HepG2 (cell line): ENCODE results near the gene MRPL48. TPM values are rescaled to one million over a fixed set of nuclear protein-coding genes. Genes with fewer than 3 reads are reported as not detected.

Source experiments
- BRD4 ChIP-seq: sonication (generic); formaldehyde crosslinking; IDR thresholded peaks from 2 replicates; pipeline ENCODE4 v1.4.0; 2020; ENCODE audit warnings: missing genetic modification reagents
- CAMTA2 ChIP-seq: sonication (generic); formaldehyde crosslinking; IDR thresholded peaks from 2 replicates; pipeline ENCODE4 v1.4.0; 2020; ENCODE audit warnings: mild to moderate bottlenecking, missing genetic modification reagents, borderline replicate concordance
- CHD2 ChIP-seq: IDR thresholded peaks from 2 replicates; pipeline ENCODE4 v1.6.1; 2011; ENCODE audit warnings: low read depth, low read length, improper control_type of control experiment
- FIP1L1 ChIP-seq: fragments of 200-400 bp; formaldehyde crosslinking; IDR thresholded peaks from 2 replicates; pipeline ENCODE4 v1.6.1; 2018; ENCODE audit warnings: low read depth, mild to moderate bottlenecking, low read length, moderate library complexity, borderline replicate concordance; ENCODE audit not compliant: insufficient read depth
- HMG20A ChIP-seq: IDR thresholded peaks from 2 replicates; pipeline ENCODE4 v1.6.1; 2016; ENCODE audit warnings: borderline replicate concordance
- HNRNPL ChIP-seq: fragments of 200-400 bp; formaldehyde crosslinking; IDR thresholded peaks from 2 replicates; pipeline ENCODE4 v1.6.1; 2017; ENCODE audit warnings: mild to moderate bottlenecking, low read depth, low read length
- KAT2B ChIP-seq: fragments of 150-350 bp; IDR thresholded peaks from 2 replicates; pipeline ENCODE4 v1.6.1; 2014; ENCODE audit warnings: low read depth, low read length, borderline replicate concordance
- NFIB ChIP-seq: sonication (generic); formaldehyde crosslinking; IDR thresholded peaks from 2 replicates; pipeline ENCODE4 v1.9.0; 2021; ENCODE audit warnings: missing genetic modification reagents, mild to moderate bottlenecking, borderline replicate concordance
- REPIN1 ChIP-seq: sonication (generic); formaldehyde crosslinking; IDR thresholded peaks from 2 replicates; pipeline ENCODE4 v1.8.0; 2022; ENCODE audit warnings: missing genetic modification reagents, low read depth, mild to moderate bottlenecking, borderline replicate concordance
- SETDB1 ChIP-seq: sonication (generic); formaldehyde crosslinking; IDR thresholded peaks from 2 replicates; pipeline ENCODE4 v1.5.1; 2020; ENCODE audit warnings: missing genetic modification reagents, mild to moderate bottlenecking, borderline replicate concordance
- SIN3A ChIP-seq: IDR thresholded peaks from 2 replicates; pipeline ENCODE4 v1.6.1; 2011; ENCODE audit warnings: low read depth, mild to moderate bottlenecking, control low read depth, low read length, borderline replicate concordance
- SP2 ChIP-seq: sonication (generic); formaldehyde crosslinking; IDR thresholded peaks from 2 replicates; pipeline ENCODE4 v1.5.1; 2020; ENCODE audit warnings: mild to moderate bottlenecking, missing genetic modification reagents
- TMF1 ChIP-seq: sonication (generic); formaldehyde crosslinking; IDR thresholded peaks from 2 replicates; pipeline ENCODE4 v1.8.1; 2022; ENCODE audit warnings: low read depth, missing genetic modification reagents
- ZC3H13 ChIP-seq: sonication (generic); formaldehyde crosslinking; IDR thresholded peaks from 2 replicates; pipeline ENCODE4 v1.8.1; 2023; ENCODE audit warnings: mild to moderate bottlenecking, missing genetic modification reagents, moderate library complexity
- ZC3H4 ChIP-seq: sonication (generic); formaldehyde crosslinking; IDR thresholded peaks from 2 replicates; pipeline ENCODE4 v1.4.0; 2020; ENCODE audit warnings: missing genetic modification reagents, borderline replicate concordance
- ZFY ChIP-seq: sonication (generic); formaldehyde crosslinking; IDR thresholded peaks from 2 replicates; pipeline ENCODE4 v1.4.0; 2020; ENCODE audit warnings: missing genetic modification reagents
- ZNF207 ChIP-seq: fragments of 450-650 bp; IDR thresholded peaks from 2 replicates; pipeline ENCODE4 v1.6.1; 2016; ENCODE audit warnings: antibody characterized with exemption, borderline replicate concordance
- ZNF33B ChIP-seq: sonication (generic); formaldehyde crosslinking; IDR thresholded peaks from 2 replicates; pipeline ENCODE4 v1.5.1; 2020; ENCODE audit warnings: mild to moderate bottlenecking, missing genetic modification reagents
- ZNF605 ChIP-seq: sonication (generic); formaldehyde crosslinking; IDR thresholded peaks from 2 replicates; pipeline ENCODE4 v1.8.0; 2022; ENCODE audit warnings: mild to moderate bottlenecking, missing genetic modification reagents
- ZNF615 ChIP-seq: sonication (generic); formaldehyde crosslinking; IDR thresholded peaks from 2 replicates; pipeline ENCODE4 v1.5.0; 2020; ENCODE audit warnings: mild to moderate bottlenecking, missing genetic modification reagents, borderline replicate concordance
- ZNF768 ChIP-seq: sonication (generic); formaldehyde crosslinking; IDR thresholded peaks from 2 replicates; pipeline ENCODE4 v1.4.0; 2020; ENCODE audit warnings: missing genetic modification reagents
- polyA plus RNA-seq, 8 experiments: library from polyadenylated mRNA; depleted of rRNA in 3 of 8; stranded (reverse) in 7 of 8; unstranded in 1 of 8; fragments of >200 nt; fragmentation: Illumina TruSeq in 4 of 8; extraction: Trizol in 4 of 8; gene quantifications; 2 replicates each; pipeline versions ENCODE4 v1.2.1 to v1.2.3, GENCODE V29; 2011 to 2016; ENCODE audit warnings: low read depth in 4 of 8, missing spikeins in 1 of 8, mixed read lengths in 1 of 8; ENCODE audit not compliant: insufficient read depth in 1 of 8
- total RNA-seq, 5 experiments: library from RNA; depleted of rRNA; stranded (reverse); fragments of >200 nt; fragmentation: Illumina TruSeq; extraction: Trizol; gene quantifications; 2 replicates each; pipeline ENCODE4 v1.2.3, GENCODE V29; 2016; ENCODE audit warnings: low read depth in 1 of 5
- TF ChIP-seq, protein P1 (sequence below): sonication (generic); formaldehyde crosslinking; IDR thresholded peaks from 2 replicates; pipeline ENCODE4 v1.8.1; 2023; ENCODE audit warnings: mild to moderate bottlenecking, inconsistent platforms, moderate library complexity, missing genetic modification reagents, borderline replicate concordance
- TF ChIP-seq, protein P2 (sequence below): sonication (generic); formaldehyde crosslinking; IDR thresholded peaks from 2 replicates; pipeline ENCODE4 v1.4.0; 2020; ENCODE audit warnings: missing genetic modification reagents

The MRPL48 gene
- total and polyA plus RNA-seq, 2 of the 13 experiments (the other 11 are each of a cell fraction or from before 2014, with no cell fraction given) = 61.2 to 67.9 TPM

DNA sequence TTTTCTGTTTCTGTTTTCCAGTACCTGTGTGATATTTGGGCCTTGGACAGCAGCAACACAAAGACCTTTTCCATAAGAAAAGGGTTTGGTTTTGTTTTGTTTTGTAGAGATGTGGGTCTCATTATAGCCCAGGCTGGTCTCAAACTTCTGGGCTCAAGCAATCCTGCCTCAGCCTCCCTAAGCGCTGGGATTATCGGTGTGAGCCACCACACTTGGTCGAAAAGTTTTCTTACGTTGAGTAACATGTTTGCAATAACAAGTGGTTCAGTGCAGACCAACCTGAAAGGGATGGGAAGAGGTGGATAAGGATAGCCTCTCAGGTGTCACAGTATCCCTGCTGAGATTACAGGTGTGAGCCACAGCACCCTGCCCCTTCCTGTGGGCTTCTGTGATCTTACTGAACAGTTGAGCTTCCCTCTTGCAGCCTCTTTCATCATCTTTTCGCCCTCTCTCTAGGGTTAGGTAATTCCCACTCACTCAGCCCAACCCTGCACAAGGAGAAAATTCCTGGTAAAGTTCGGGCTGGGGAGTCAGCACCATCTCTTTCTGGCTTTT, 3.5 kb upstream of the MRPL48 start (continued):
- TF ChIP-seq, protein P1, sequence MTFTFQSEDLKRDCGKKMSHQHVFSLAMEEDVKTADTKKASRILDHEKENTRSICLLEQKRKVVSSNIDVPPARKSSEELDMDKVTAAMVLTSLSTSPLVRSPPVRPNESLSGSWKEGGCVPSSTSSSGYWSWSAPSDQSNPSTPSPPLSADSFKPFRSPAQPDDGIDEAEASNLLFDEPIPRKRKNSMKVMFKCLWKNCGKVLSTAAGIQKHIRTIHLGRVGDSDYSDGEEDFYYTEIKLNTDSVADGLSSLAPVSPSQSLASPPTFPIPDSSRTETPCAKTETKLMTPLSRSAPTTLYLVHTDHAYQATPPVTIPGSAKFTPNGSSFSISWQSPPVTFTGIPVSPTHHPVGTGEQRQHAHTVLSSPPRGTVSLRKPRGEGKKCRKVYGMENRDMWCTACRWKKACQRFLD = no peak
- TF ChIP-seq ZNF605 = no peak
- TF ChIP-seq ZNF207 = no peak
- no peak for TF ChIP-seq CHD2
- no peak for TF ChIP-seq ZFY (CRISPR knock-in tag)
- no peak for TF ChIP-seq SETDB1
- no peak for TF ChIP-seq SIN3A
- TF ChIP-seq KAT2B = no peak
- TF ChIP-seq, protein P2, sequence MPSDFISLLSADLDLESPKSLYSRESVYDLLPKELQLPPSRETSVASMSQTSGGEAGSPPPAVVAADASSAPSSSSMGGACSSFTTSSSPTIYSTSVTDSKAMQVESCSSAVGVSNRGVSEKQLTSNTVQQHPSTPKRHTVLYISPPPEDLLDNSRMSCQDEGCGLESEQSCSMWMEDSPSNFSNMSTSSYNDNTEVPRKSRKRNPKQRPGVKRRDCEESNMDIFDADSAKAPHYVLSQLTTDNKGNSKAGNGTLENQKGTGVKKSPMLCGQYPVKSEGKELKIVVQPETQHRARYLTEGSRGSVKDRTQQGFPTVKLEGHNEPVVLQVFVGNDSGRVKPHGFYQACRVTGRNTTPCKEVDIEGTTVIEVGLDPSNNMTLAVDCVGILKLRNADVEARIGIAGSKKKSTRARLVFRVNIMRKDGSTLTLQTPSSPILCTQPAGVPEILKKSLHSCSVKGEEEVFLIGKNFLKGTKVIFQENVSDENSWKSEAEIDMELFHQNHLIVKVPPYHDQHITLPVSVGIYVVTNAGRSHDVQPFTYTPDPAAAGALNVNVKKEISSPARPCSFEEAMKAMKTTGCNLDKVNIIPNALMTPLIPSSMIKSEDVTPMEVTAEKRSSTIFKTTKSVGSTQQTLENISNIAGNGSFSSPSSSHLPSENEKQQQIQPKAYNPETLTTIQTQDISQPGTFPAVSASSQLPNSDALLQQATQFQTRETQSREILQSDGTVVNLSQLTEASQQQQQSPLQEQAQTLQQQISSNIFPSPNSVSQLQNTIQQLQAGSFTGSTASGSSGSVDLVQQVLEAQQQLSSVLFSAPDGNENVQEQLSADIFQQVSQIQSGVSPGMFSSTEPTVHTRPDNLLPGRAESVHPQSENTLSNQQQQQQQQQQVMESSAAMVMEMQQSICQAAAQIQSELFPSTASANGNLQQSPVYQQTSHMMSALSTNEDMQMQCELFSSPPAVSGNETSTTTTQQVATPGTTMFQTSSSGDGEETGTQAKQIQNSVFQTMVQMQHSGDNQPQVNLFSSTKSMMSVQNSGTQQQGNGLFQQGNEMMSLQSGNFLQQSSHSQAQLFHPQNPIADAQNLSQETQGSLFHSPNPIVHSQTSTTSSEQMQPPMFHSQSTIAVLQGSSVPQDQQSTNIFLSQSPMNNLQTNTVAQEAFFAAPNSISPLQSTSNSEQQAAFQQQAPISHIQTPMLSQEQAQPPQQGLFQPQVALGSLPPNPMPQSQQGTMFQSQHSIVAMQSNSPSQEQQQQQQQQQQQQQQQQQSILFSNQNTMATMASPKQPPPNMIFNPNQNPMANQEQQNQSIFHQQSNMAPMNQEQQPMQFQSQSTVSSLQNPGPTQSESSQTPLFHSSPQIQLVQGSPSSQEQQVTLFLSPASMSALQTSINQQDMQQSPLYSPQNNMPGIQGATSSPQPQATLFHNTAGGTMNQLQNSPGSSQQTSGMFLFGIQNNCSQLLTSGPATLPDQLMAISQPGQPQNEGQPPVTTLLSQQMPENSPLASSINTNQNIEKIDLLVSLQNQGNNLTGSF = no peak
- no peak for TF ChIP-seq FIP1L1
- no peak for TF ChIP-seq HNRNPL
- no peak for TF ChIP-seq TMF1
- TF ChIP-seq NFIB (CRISPR knock-in tag) = no peak
- no peak for TF ChIP-seq REPIN1
- TF ChIP-seq BRD4 (CRISPR knock-in tag) = no peak
- no peak for TF ChIP-seq ZNF615 (CRISPR knock-in tag)
- TF ChIP-seq CAMTA2 (CRISPR knock-in tag) = no peak
- TF ChIP-seq ZC3H4 (CRISPR knock-in tag) = no peak
- no peak for TF ChIP-seq ZNF768 (CRISPR knock-in tag)
- peak; percentile 45; the same call in 1 of the 2 replicates for TF ChIP-seq HMG20A (CRISPR knock-in tag)
- TF ChIP-seq ZC3H13 (CRISPR knock-in tag) = no peak
- TF ChIP-seq SP2 (CRISPR knock-in tag) = no peak
- no peak for TF ChIP-seq ZNF33B (CRISPR knock-in tag)
